ENCODE results near the gene TOR3A. TPM values are rescaled to one million over a fixed set of nuclear protein-coding genes. Genes with fewer than 3 reads are reported as not detected.

The TOR3A gene
- total RNA-seq, 1 experiment from 2014 or later, result 25.2 TPM

DNA sequence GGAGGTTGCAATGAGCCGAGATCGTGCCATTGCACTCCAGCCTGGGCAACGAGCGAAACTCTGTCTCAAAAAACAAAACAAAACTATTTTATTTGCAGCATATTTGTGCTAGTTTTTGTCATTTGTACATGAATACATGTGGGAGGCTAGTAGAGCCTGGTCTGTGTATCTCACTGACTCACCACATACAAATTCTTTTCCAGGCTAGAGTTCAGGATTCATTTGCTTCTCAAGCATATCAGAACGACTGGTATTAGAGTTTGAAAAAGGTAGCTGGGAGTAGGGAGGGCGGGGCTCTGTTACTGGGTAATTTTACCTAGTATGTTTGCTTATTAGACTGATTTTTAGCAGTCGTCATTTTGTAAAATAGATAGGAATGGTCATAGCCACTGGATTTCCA lies 4.5 kb upstream of the TOR3A start:
- no peaks in the 10 kb centered on the region for H3K9me3 ChIP-seq
- H3K36me3 ChIP-seq (ENCODE audit: control insufficient read depth, insufficient read depth, low read length), result no peaks in the 10 kb centered on the region
- no peak for DNase-seq
- Mint-ChIP-seq H3K4me3 (ENCODE audit: unreplicated experiment) (no peak overlapping the region), H3K27ac (ENCODE audit: unreplicated experiment) (no peak overlapping the region), H3K9me3 (ENCODE audit: unreplicated experiment) (no peaks in the 10 kb centered on the region), H3K36me3 (ENCODE audit: insufficient read depth, unreplicated experiment) (peaks cover 15% of the 10 kb centered on the region), H3K27me3 (ENCODE audit: insufficient read depth, unreplicated experiment) (no peaks in the 10 kb centered on the region), H3K4me1 (ENCODE audit: low read depth, unreplicated experiment) (peaks cover 9% of the 10 kb centered on the region)
- intact Hi-C loops (cut with micrococcal nuclease; ENCODE audit: unreplicated experiment), result no loop called here
- TF ChIP-seq, protein P1, sequence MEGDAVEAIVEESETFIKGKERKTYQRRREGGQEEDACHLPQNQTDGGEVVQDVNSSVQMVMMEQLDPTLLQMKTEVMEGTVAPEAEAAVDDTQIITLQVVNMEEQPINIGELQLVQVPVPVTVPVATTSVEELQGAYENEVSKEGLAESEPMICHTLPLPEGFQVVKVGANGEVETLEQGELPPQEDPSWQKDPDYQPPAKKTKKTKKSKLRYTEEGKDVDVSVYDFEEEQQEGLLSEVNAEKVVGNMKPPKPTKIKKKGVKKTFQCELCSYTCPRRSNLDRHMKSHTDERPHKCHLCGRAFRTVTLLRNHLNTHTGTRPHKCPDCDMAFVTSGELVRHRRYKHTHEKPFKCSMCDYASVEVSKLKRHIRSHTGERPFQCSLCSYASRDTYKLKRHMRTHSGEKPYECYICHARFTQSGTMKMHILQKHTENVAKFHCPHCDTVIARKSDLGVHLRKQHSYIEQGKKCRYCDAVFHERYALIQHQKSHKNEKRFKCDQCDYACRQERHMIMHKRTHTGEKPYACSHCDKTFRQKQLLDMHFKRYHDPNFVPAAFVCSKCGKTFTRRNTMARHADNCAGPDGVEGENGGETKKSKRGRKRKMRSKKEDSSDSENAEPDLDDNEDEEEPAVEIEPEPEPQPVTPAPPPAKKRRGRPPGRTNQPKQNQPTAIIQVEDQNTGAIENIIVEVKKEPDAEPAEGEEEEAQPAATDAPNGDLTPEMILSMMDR (IDR thresholded peaks at IDR 0.05; ENCODE audit: insufficient read depth in 1 of 2, low read depth in 1 of 2, low read length in 1 of 2, severe bottlenecking in 1 of 2, unreplicated experiment in 1 of 2), result no peak
- CTCF ChIA-PET, result no interaction called here
- no TSS peak for BruUV-seq (replicated peaks)
- POLR2A ChIA-PET, result no interaction called here
- H3K4me3 ChIP-seq (ENCODE audit: low read depth, low read length), result no peak overlapping the region
- H3K27me3 ChIP-seq (replicated peaks; ENCODE audit: control insufficient read depth, insufficient read depth, low read length), result no peaks in the 10 kb centered on the region
- H3K4me1 ChIP-seq, result peaks cover 5% of the 10 kb centered on the region; the same call in 1 of the 2 replicates

DNA sequence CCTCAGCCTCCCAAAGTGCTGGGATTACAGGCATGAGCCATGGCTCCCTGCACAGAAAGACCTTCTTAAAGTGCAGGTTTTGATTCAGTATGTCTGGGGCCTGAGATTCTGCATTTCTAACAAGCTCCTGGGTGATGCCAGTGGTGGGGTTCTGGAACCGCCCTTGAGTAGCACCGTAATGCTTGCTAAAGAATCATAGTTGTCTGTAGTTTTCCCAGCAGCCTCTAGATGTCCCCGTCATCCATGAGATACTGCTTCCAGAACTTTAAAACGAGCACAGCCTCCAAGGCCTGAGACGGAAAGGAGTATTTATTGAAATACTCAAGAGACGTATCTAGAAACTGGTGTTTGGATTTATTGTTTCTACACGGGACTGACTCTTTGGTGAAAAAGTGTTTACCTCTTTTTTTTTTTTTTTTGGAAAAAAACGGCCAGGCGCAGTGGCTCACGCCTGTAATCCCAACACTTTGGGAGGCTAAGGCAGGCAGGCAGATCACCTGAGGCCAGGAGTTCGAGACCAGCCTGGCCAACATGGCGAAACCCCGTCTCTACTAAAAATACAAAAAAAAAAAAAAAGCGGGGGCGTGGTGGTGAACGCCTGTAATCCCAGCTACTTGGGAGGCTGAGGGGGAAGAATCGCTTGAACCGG lies 2.6 kb upstream of the TOR3A start:
- no peak overlapping the region for H3K4me3 Mint-ChIP-seq (ENCODE audit: unreplicated experiment)
- no peaks in the 10 kb centered on the region for H3K27me3 Mint-ChIP-seq (ENCODE audit: insufficient read depth, unreplicated experiment)
- CTCF ChIA-PET, result interaction anchor here (1.1 to 1.2 kb wide), 2 partner anchors 33 to 289 kb away, joined by 3 read pairs; no protein-coding TSS in a partner anchor
- Histone ChIP-seq H3K4me3 (ENCODE audit: low read depth, low read length) (no peak overlapping the region), H3K27me3 (replicated peaks; ENCODE audit: control insufficient read depth, insufficient read depth, low read length) (no peaks in the 10 kb centered on the region), H3K4me1 (peaks cover 5% of the 10 kb centered on the region; the same call in 1 of the 2 replicates), H3K9me3 (no peaks in the 10 kb centered on the region), H3K36me3 (ENCODE audit: control insufficient read depth, insufficient read depth, low read length) (no peaks in the 10 kb centered on the region)
- peaks cover 21% of the 10 kb centered on the region for H3K36me3 Mint-ChIP-seq (ENCODE audit: insufficient read depth, unreplicated experiment)
- H3K27ac Mint-ChIP-seq (ENCODE audit: unreplicated experiment), result no peak overlapping the region
- peaks cover 9% of the 10 kb centered on the region for H3K4me1 Mint-ChIP-seq (ENCODE audit: low read depth, unreplicated experiment)
- no peaks in the 10 kb centered on the region for H3K9me3 Mint-ChIP-seq (ENCODE audit: unreplicated experiment)
- intact Hi-C loops (cut with micrococcal nuclease; ENCODE audit: unreplicated experiment), result loop anchor here (2.0 kb wide), 3 partner anchors 172 to 520 kb away; partner anchors contain the start of gene SOAT1
- TF ChIP-seq, protein P1 (IDR thresholded peaks at IDR 0.05; ENCODE audit: insufficient read depth in 1 of 2, low read depth in 1 of 2, low read length in 1 of 2, severe bottlenecking in 1 of 2, unreplicated experiment in 1 of 2), result peak; percentile 69 to 73
- POLR2A ChIA-PET, result no interaction called here
- BruUV-seq (replicated peaks), result no TSS peak
- peak; percentile 58 to 66 for DNase-seq

DNA sequence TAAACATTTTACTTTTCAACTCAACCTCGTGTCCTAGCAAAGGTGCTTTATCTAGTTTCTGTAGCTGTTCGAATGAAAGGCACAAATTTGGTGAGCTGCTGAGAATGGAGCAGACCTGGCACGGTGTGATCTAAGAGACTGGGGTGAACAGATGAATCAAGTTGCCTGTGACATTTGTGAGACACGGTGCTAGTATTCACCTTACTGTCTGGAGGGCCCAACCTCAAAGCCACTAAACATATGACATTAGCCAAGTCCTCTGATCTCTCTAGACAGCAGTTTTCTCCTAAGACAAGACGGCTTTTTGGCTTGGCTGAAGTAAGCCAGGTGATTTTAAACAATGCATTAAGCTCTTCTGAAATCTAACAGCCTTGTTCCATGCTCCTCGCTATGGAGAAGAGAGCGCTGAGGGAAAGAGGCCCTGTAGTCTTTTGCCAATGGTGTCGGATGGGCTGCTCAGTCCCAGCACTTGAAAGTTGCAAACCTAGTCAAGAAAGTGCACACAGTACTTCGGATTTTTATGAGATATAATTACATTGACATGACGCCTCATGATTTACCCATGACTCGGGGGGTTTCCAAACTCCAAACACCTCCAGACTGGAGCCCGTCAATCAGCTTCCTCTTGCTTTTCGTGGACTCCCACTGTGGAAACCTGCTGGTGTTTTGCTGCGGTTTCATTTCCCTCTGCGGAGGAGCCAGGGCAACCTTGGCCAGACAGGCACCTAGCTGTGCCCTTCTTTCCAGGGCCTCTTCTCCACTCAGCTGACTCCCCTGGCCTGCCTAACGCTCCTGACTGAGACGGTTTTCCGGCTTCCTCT lies 794 bp upstream of the TOR3A start:
- no peaks in the 10 kb centered on the region for H3K9me3 ChIP-seq
- H3K4me1 ChIP-seq, result peaks cover 5% of the 10 kb centered on the region; the same call in 1 of the 2 replicates
- Mint-ChIP-seq H3K27ac (ENCODE audit: unreplicated experiment) (peak overlapping the region; percentile 96), H3K9me3 (ENCODE audit: unreplicated experiment) (no peaks in the 10 kb centered on the region), H3K4me1 (ENCODE audit: low read depth, unreplicated experiment) (peaks cover 9% of the 10 kb centered on the region), H3K27me3 (ENCODE audit: insufficient read depth, unreplicated experiment) (no peaks in the 10 kb centered on the region), H3K4me3 (ENCODE audit: unreplicated experiment) (peak overlapping the region; percentile 98), H3K36me3 (ENCODE audit: insufficient read depth, unreplicated experiment) (peaks cover 21% of the 10 kb centered on the region)
- intact Hi-C loops (cut with micrococcal nuclease; ENCODE audit: unreplicated experiment), result loop anchor here (2.0 to 10.0 kb wide), 3 partner anchors 112 to 1409 kb away; no protein-coding TSS in a partner anchor
- TF ChIP-seq, protein P1 (IDR thresholded peaks at IDR 0.05; ENCODE audit: insufficient read depth in 1 of 2, low read depth in 1 of 2, low read length in 1 of 2, severe bottlenecking in 1 of 2, unreplicated experiment in 1 of 2), result no peak
- DNase-seq, result no peak
- peak overlapping the region; percentile 97 for H3K4me3 ChIP-seq (ENCODE audit: low read depth, low read length)
- no peaks in the 10 kb centered on the region for H3K36me3 ChIP-seq (ENCODE audit: control insufficient read depth, insufficient read depth, low read length)
- ChIA-PET POLR2A (interaction anchor here (1.6 kb wide), 1 partner anchor 212 kb away, joined by 4 read pairs; the partner anchor contains the start of gene SOAT1), CTCF (no interaction called here)
- H3K27me3 ChIP-seq (replicated peaks; ENCODE audit: control insufficient read depth, insufficient read depth, low read length), result no peaks in the 10 kb centered on the region
- TSS peak; percentile 83 for BruUV-seq (replicated peaks)
